Trophoblast cell (in vitro differentiated cells and primary cell): ENCODE measurements around the gene HDDC3. TPM values are rescaled to one million over a fixed set of nuclear protein-coding genes. Genes with fewer than 3 reads are reported as not detected.

Experiments
- DNase-seq, 2 donors: peaks; one replicate each; pipeline ENCODE4 v3.0.0-alpha.2; 2016
- H2AFZ ChIP-seq: 2 replicates; pipeline ENCODE4 v1.6.1; 2013; ENCODE audit warnings: low read length, moderate library complexity, mild to moderate bottlenecking; ENCODE audit not compliant: insufficient read depth, poor library complexity
- H2AK5ac ChIP-seq: 2 replicates; pipeline ENCODE4 v1.6.1; 2013; ENCODE audit warnings: mild to moderate bottlenecking, low read length
- H2BK120ac ChIP-seq: 2 replicates; pipeline ENCODE4 v1.6.1; 2013; ENCODE audit warnings: low read length, mild to moderate bottlenecking, moderate library complexity; ENCODE audit not compliant: insufficient read depth, poor library complexity
- H2BK12ac ChIP-seq: 2 replicates; pipeline ENCODE4 v1.6.1; 2013; ENCODE audit warnings: mild to moderate bottlenecking, low read length, moderate library complexity
- H2BK5ac ChIP-seq: 2 replicates; pipeline ENCODE4 v1.6.1; 2013; ENCODE audit warnings: low read length, low read depth, moderate library complexity, mild to moderate bottlenecking; ENCODE audit not compliant: poor library complexity
- H3K14ac ChIP-seq: 2 replicates; pipeline ENCODE4 v1.6.1; 2013; ENCODE audit warnings: mild to moderate bottlenecking, low read length
- H3K18ac ChIP-seq: 2 replicates; pipeline ENCODE4 v1.6.1; 2013; ENCODE audit warnings: mild to moderate bottlenecking, low read length
- H3K23ac ChIP-seq: 2 replicates; pipeline ENCODE4 v1.6.1; 2013; ENCODE audit warnings: low read length
- H3K27ac ChIP-seq: 2 replicates; pipeline ENCODE4 v1.5.1; 2013; ENCODE audit warnings: low read depth, mild to moderate bottlenecking, inconsistent platforms, low read length, moderate library complexity
- H3K27me3 ChIP-seq: 2 replicates; pipeline ENCODE4 v1.6.1; 2013; ENCODE audit warnings: inconsistent platforms, mild to moderate bottlenecking, low read length, moderate library complexity; ENCODE audit not compliant: insufficient read depth
- H3K36me3 ChIP-seq, 2 experiments: 1 replicate in 1 of 2; 2 replicates in 1 of 2; pipeline ENCODE4 v1.6.1; 2013; ENCODE audit warnings: low read length in 2 of 2, mild to moderate bottlenecking in 2 of 2, moderate library complexity in 1 of 2; ENCODE audit not compliant: insufficient read depth in 2 of 2, control insufficient read depth in 1 of 2
- H3K4ac ChIP-seq: 2 replicates; pipeline ENCODE4 v1.6.1; 2013; ENCODE audit warnings: low read depth, mild to moderate bottlenecking, low read length, moderate library complexity
- H3K4me1 ChIP-seq, 2 experiments: 1 replicate in 1 of 2; 2 replicates in 1 of 2; pipeline ENCODE4 v1.6.1; 2013; ENCODE audit warnings: low read length in 2 of 2, mild to moderate bottlenecking in 2 of 2, moderate library complexity in 1 of 2; ENCODE audit not compliant: insufficient read depth in 2 of 2, control insufficient read depth in 1 of 2
- H3K4me2 ChIP-seq: 2 replicates; pipeline ENCODE4 v1.6.1; 2013; ENCODE audit warnings: inconsistent platforms, mild to moderate bottlenecking, low read length, moderate library complexity
- H3K4me3 ChIP-seq: 2 replicates; pipeline ENCODE4 v1.5.1; 2013; ENCODE audit warnings: mild to moderate bottlenecking, low read depth, low read length, inconsistent platforms
- H3K79me1 ChIP-seq: one replicate; pipeline ENCODE4 v1.6.1; 2013; ENCODE audit warnings: low read length
- H3K79me2 ChIP-seq: 2 replicates; pipeline ENCODE4 v1.6.1; 2013; ENCODE audit warnings: low read length, mild to moderate bottlenecking; ENCODE audit not compliant: control insufficient read depth, insufficient read depth, poor library complexity
- H3K9ac ChIP-seq: 2 replicates; pipeline ENCODE4 v1.6.1; 2013; ENCODE audit warnings: mild to moderate bottlenecking, low read length
- H3K9me3 ChIP-seq: 2 replicates; pipeline ENCODE4 v1.6.1; 2013; ENCODE audit warnings: low read depth, mild to moderate bottlenecking, control low read depth, inconsistent platforms, low read length; ENCODE audit not compliant: insufficient read depth
- H4K12ac ChIP-seq: 2 replicates; pipeline ENCODE4 v1.6.1; 2013; ENCODE audit warnings: low read depth, mild to moderate bottlenecking, low read length, moderate library complexity
- H4K8ac ChIP-seq: 2 replicates; pipeline ENCODE4 v1.6.1; 2013; ENCODE audit warnings: low read depth, mild to moderate bottlenecking, low read length, moderate library complexity
- H4K91ac ChIP-seq: one replicate; pipeline ENCODE4 v1.6.1; 2013; ENCODE audit warnings: low read depth, mild to moderate bottlenecking, low read length, moderate library complexity
- WGBS: extraction: QIAGEN DNeasy Blood & Tissue Kit; methylation state at CpG from one replicate; pipeline ENCODE4 v1.1.7; 2013; ENCODE audit warnings: missing lambda C conversion rate; ENCODE audit not compliant: insufficient read length, insufficient coverage; ENCODE audit errors: extremely low coverage; 5-methylcytosine and 5-hydroxymethylcytosine counted together
- polyA plus RNA-seq: library from polyadenylated mRNA; stranded (reverse); fragments of 200-250 nt; gene quantifications from 2 replicates; pipeline ENCODE4 v1.2.3, GENCODE V29; 2013

Gene HDDC3, protein sequence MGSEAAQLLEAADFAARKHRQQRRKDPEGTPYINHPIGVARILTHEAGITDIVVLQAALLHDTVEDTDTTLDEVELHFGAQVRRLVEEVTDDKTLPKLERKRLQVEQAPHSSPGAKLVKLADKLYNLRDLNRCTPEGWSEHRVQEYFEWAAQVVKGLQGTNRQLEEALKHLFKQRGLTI
- polyA plus RNA-seq, result 6.9 and 7.4 TPM in 2 replicates

GRCh38 chr15:90931828-90932659, at the start of gene HDDC3:
HDDC3 (minus strand) TSS chr15:90932549; CDS start chr15:90932540, 9 bp downstream.
- Histone ChIP-seq H3K79me2 (peaks cover 10% of the 10 kb centered on the region), H3K9ac (peak within 1 kb of the TSS; percentile 19), H3K9me3 (no peaks in the 10 kb centered on the region), H3K36me3 (peaks cover 2 to 4% of the 10 kb centered on the region in 2 experiments), H2BK120ac (no peak within 1 kb of the TSS), H3K4me3 (peak within 1 kb of the TSS; percentile 81), H4K91ac (peak within 1 kb of the TSS; percentile 68), H3K27ac (no peak within 1 kb of the TSS), H4K8ac (peak within 1 kb of the TSS; percentile 67), H3K4me1 (peaks cover 8 to 14% of the 10 kb centered on the region in 2 experiments), H3K79me1 (peaks cover 9% of the 10 kb centered on the region), H3K4ac (peak within 1 kb of the TSS; percentile 20), H3K18ac (peak within 1 kb of the TSS; percentile 73), H3K27me3 (no peaks in the 10 kb centered on the region), H2AFZ (peak within 1 kb of the TSS; percentile 94), H4K12ac (peak within 1 kb of the TSS; percentile 76), H3K23ac (no peak within 1 kb of the TSS), H2BK5ac (no peak within 1 kb of the TSS), H2AK5ac (no peak within 1 kb of the TSS), H3K4me2 (peak within 1 kb of the TSS; percentile 83), H3K14ac (peak within 1 kb of the TSS; percentile 50), H2BK12ac (no peak within 1 kb of the TSS)
- WGBS, result no CpG with 5 or more reads among the region's 52 CpGs
- peak; percentile 92 to 98 for DNase-seq

- no peaks in the 10 kb centered on the region for H3K27me3 ChIP-seq
- H3K4me3 ChIP-seq, result no peak overlapping the region
- no peak overlapping the region for H3K9ac ChIP-seq
- H3K23ac ChIP-seq, result no peak overlapping the region
- H4K91ac ChIP-seq, result no peak overlapping the region
- no peaks in the 10 kb centered on the region for H3K4me1 ChIP-seq
- H2BK120ac ChIP-seq, result no peak overlapping the region
- no peak overlapping the region for H4K12ac ChIP-seq
- no peak overlapping the region for H3K14ac ChIP-seq
- no peak overlapping the region for H3K27ac ChIP-seq
- no peaks in the 10 kb centered on the region for H3K79me1 ChIP-seq
- no peak overlapping the region for H2BK12ac ChIP-seq
- H2AFZ ChIP-seq, result no peak overlapping the region
- H3K79me2 ChIP-seq, result peaks cover 9% of the 10 kb centered on the region
- no peak overlapping the region for H4K8ac ChIP-seq
- DNase-seq, result no peak
- no peak overlapping the region for H2AK5ac ChIP-seq
- no peak overlapping the region for H3K18ac ChIP-seq
- WGBS, result no CpG with 5 or more reads among the region's 5 CpGs
- peaks cover 25 to 48% of the 10 kb centered on the region in 2 experiments for H3K36me3 ChIP-seq
- H3K9me3 ChIP-seq, result no peaks in the 10 kb centered on the region
- no peak overlapping the region for H3K4ac ChIP-seq
- no peak overlapping the region for H3K4me2 ChIP-seq
- H2BK5ac ChIP-seq, result no peak overlapping the region
Measured at GRCh38 chr15:90982135-90982534, 49.8 kb upstream of the HDDC3 start.

- H3K4me3 ChIP-seq, result no peak overlapping the region
- peaks cover 28 to 51% of the 10 kb centered on the region in 2 experiments for H3K36me3 ChIP-seq
- H2BK12ac ChIP-seq, result no peak overlapping the region
- H4K91ac ChIP-seq, result no peak overlapping the region
- H3K18ac ChIP-seq, result no peak overlapping the region
- no peak for DNase-seq
- H2BK5ac ChIP-seq, result no peak overlapping the region
- H3K27me3 ChIP-seq, result no peaks in the 10 kb centered on the region
- no CpG with 5 or more reads among the region's 6 CpGs for WGBS
- no peak overlapping the region for H2AK5ac ChIP-seq
- H3K4me1 ChIP-seq, result no peaks in the 10 kb centered on the region
- no peaks in the 10 kb centered on the region for H3K79me1 ChIP-seq
- no peak overlapping the region for H3K4ac ChIP-seq
- no peak overlapping the region for H3K23ac ChIP-seq
- H2AFZ ChIP-seq, result no peak overlapping the region
- H4K8ac ChIP-seq, result no peak overlapping the region
- no peak overlapping the region for H3K27ac ChIP-seq
- no peaks in the 10 kb centered on the region for H3K9me3 ChIP-seq
- peaks cover 9% of the 10 kb centered on the region for H3K79me2 ChIP-seq
- H4K12ac ChIP-seq, result no peak overlapping the region
- no peak overlapping the region for H2BK120ac ChIP-seq
- H3K9ac ChIP-seq, result no peak overlapping the region
- no peak overlapping the region for H3K14ac ChIP-seq
- no peak overlapping the region for H3K4me2 ChIP-seq
Measured at GRCh38 chr15:90981681-90982080, 49.3 kb upstream of the HDDC3 start.

GRCh38 chr15:90979582-90979981, 47.2 kb upstream of the HDDC3 start:
- Histone ChIP-seq H3K18ac (no peak overlapping the region), H2AFZ (no peak overlapping the region), H2BK12ac (no peak overlapping the region), H4K12ac (no peak overlapping the region), H3K4me1 (no peaks in the 10 kb centered on the region), H3K9ac (no peak overlapping the region), H4K8ac (no peak overlapping the region), H3K36me3 (peaks cover 35 to 67% of the 10 kb centered on the region in 2 experiments), H3K4me3 (no peak overlapping the region), H3K79me1 (no peaks in the 10 kb centered on the region), H3K27me3 (no peaks in the 10 kb centered on the region), H2BK120ac (no peak overlapping the region), H3K23ac (no peak overlapping the region), H3K79me2 (peaks cover 2% of the 10 kb centered on the region), H2BK5ac (no peak overlapping the region), H2AK5ac (no peak overlapping the region), H4K91ac (no peak overlapping the region), H3K14ac (no peak overlapping the region), H3K27ac (no peak overlapping the region), H3K4ac (no peak overlapping the region), H3K4me2 (no peak overlapping the region), H3K9me3 (no peaks in the 10 kb centered on the region)
- no peak for DNase-seq
- no CpG with 5 or more reads among the region's 1 CpG for WGBS
